Ishikawa (cell line): ENCODE results near the gene EPN2.

Source experiments
- CEBPB ChIP-seq: IDR thresholded peaks from 2 replicates; pipeline ENCODE4 v1.6.1; 2012
- EGR1 ChIP-seq: IDR thresholded peaks from 2 replicates; pipeline ENCODE4 v1.6.1; 2012
- EP300 ChIP-seq: IDR thresholded peaks from 2 replicates; pipeline ENCODE4 v1.6.1; 2012; ENCODE audit warnings: borderline replicate concordance
- FOXM1 ChIP-seq: IDR thresholded peaks from 2 replicates; pipeline ENCODE4 v1.6.1; 2012; ENCODE audit warnings: low read depth, borderline replicate concordance
- MAX ChIP-seq: IDR thresholded peaks from 2 replicates; pipeline ENCODE4 v1.6.1; 2012
- NFIC ChIP-seq: IDR thresholded peaks from 2 replicates; pipeline ENCODE4 v1.6.1; 2012
- REST ChIP-seq: IDR thresholded peaks from 2 replicates; pipeline ENCODE4 v1.6.1; 2012; ENCODE audit warnings: low read depth, mild to moderate bottlenecking
- TAF1 ChIP-seq: IDR thresholded peaks from 2 replicates; pipeline ENCODE4 v1.6.1; 2012; ENCODE audit warnings: low read depth, mild to moderate bottlenecking
- TCF12 ChIP-seq: IDR thresholded peaks from 2 replicates; pipeline ENCODE4 v1.6.1; 2012; ENCODE audit warnings: low read depth
- TEAD4 ChIP-seq: IDR thresholded peaks from 2 replicates; pipeline ENCODE4 v1.6.1; 2012
- YY1 ChIP-seq: IDR thresholded peaks from 2 replicates; pipeline ENCODE4 v1.6.1; 2012; ENCODE audit warnings: low read depth
- TF ChIP-seq, protein P1 (sequence below): IDR thresholded peaks from 2 replicates; pipeline ENCODE4 v1.6.1; 2012

GRCh38 chr17:19237389-19238166, 412 bp downstream of the EPN2 start:
- no peak for TF ChIP-seq CEBPB
- no peak for TF ChIP-seq TCF12
- TF ChIP-seq TEAD4: no peak
- no peak for TF ChIP-seq NFIC
- TF ChIP-seq, protein P1, sequence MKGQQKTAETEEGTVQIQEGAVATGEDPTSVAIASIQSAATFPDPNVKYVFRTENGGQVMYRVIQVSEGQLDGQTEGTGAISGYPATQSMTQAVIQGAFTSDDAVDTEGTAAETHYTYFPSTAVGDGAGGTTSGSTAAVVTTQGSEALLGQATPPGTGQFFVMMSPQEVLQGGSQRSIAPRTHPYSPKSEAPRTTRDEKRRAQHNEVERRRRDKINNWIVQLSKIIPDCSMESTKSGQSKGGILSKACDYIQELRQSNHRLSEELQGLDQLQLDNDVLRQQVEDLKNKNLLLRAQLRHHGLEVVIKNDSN: no peak
- TF ChIP-seq YY1: peak; percentile 77
- TF ChIP-seq EP300: no peak
- TF ChIP-seq MAX: peak; percentile 27
- no peak for TF ChIP-seq REST
- peak; percentile 33; the same call in 1 of the 2 replicates for TF ChIP-seq TAF1
- peak; percentile 66; the same call in 1 of the 2 replicates for TF ChIP-seq EGR1
- TF ChIP-seq FOXM1: no peak
